GM19455 (cell line): ENCODE measurements around the gene SLC35E2B.
"Not testable (repeated sequence)": the region's sequence is repeated elsewhere in the genome, so short reads cannot be mapped to it uniquely, and the experiment has no call there.

Experiments used
- ATAC-seq: cut with Tn5 transposase; IDR thresholded peaks from one replicate; pipeline ENCODE4 v1.9.1; 2021; ENCODE audit not compliant: unreplicated experiment

SLC35E2B gene

DNA sequence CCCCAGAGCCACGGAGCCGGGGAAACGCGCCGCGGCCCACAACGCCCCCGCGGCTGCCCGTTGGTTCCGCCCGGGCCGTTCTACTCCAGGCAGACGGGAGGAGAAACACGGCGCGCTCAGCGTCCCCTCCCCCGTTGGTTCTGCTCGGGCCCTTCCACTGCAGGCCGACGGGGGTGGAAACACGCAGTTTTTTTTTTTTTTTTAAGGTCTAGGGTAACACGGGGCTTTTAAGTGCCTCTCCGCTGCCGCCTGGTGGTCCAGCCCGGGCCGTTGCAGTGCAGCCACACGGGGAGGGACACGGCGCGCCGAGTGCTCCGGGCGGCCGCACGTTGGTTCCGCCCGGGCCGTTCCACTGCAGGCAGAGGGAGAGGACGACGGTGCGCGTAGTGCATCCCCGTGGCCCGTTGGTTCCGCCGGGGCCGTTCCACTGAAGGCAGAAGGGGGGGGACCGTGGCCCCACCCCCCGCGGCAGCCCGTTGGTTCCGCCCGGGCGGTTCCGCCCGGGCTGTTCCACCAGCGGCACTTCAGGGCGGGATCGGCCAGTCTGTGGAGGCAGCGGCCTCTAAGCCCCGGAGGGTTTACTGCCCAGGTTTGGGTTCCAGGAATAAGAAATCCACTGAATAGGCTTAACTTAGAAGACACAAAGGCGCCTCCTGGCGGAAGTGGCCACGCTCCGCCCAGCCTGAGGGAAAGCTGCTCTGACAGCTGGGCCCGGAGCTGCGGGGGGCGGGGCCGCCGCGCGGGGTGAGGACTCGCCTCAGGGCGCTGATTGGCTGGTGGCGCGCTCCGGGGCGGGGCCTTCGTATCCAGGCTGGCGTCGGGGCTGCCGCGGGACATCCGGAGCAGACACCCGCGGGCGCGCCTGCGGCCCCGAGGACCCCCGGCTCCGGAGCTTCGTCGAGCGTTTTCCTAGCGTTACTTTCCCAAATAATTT, at the start of gene SLC35E2B:
SLC35E2B (minus strand) TSS at position 82 of the 934 bp plus-strand sequence. CDS start 16,096 bp downstream, outside the sequence.
- ATAC-seq = peak; percentile 81

- not testable (repeated sequence) for ATAC-seq
Observed at GRCh38 chr1:1741013-1741412, 48.4 kb upstream of the SLC35E2B start.

DNA sequence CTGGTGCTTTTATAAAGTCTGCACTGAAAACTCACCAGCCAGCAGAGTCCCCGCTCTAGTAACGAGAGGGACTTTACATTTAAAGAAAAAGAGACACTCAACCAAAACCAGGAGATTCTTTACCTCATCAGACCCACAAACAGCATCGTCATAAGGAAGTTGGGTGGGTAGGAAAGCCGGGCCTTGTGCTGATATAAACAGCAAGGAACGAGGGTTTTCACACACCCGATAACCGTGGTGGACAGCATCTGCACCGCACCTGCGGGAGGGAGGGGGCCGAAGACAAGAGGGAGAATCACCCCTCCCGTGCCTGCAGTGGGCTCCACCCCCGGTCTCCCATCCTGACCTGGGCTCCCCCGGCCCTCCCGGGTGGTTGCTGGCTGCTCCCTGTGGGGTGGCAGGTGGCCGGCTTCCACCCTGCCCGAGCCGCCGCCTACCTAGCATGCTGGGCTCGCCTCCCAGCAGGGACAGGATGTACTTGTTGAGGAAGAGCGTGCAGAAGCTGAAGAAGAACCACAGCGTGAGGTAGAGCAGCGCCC, 46.3 kb upstream of the SLC35E2B start:
- ATAC-seq = not testable (repeated sequence)

DNA sequence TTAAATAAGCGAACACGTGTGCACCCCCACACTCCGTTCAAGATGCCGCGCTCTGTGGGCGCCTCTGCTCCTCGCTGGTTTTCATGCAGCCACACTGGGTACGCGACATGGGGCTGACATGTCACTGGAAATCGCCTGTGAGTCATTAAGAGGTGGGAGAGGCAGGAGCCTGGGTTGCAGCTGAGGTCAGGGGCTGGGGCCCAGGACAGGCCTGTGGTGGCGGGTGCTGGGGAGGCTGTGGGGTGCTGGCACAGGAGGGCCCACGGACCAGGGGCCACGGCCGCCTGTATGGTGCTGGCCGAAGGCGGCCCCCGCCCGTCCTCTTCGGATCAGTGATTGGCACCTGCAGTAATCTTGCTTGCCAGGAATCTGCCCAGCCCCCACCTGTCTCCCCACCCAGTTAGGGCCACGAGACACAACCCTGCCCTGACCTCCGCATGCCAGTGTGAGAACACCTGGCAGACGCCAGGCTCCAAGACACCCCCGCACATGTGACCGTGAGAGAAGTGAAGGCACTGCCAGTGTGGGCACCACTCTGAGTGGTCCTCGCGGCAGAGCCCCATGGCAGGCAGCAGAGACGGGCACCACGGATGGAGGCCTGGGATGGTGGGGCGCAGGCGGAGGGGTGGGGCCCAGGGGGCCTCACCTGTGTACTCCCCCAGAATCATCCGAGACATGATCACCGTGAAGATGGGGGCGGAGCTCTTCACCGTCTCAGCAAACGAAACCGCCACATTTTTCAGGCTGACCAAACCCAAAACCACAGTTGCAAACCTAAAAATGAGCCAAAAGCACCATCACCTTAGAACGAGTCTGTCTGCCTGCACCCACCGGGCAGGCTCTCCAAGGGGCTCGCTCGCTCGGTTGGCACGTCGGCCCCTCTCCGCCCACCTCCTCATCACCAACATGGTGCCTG, 45.3 kb upstream of the SLC35E2B start:
- ATAC-seq = not testable (repeated sequence)

DNA sequence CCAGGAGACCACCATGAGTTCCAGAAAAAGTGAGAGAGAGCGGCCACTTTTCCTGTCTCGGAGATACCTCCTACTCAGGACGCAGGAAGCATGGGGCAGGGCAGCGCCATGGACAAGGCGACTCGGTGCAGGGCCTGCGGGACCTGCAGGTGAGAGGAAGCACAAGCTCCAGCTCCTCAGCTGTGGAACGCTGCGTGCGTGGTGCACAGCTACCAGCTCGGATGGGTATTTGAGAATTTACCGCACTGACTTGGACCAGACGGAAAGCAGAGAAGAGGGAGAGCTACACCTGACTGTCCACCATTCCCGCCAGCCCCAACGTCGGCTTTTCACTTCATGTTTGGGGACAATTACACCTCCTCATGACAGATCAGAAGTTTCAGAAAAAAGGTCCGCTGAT, 39.8 kb upstream of the SLC35E2B start:
- no peak for ATAC-seq

- no peak for ATAC-seq
Observed at GRCh38 chr1:1730870-1731269, 38.3 kb upstream of the SLC35E2B start.

- ATAC-seq = not testable (repeated sequence)
Observed at GRCh38 chr1:1730230-1730629, 37.6 kb upstream of the SLC35E2B start.

DNA sequence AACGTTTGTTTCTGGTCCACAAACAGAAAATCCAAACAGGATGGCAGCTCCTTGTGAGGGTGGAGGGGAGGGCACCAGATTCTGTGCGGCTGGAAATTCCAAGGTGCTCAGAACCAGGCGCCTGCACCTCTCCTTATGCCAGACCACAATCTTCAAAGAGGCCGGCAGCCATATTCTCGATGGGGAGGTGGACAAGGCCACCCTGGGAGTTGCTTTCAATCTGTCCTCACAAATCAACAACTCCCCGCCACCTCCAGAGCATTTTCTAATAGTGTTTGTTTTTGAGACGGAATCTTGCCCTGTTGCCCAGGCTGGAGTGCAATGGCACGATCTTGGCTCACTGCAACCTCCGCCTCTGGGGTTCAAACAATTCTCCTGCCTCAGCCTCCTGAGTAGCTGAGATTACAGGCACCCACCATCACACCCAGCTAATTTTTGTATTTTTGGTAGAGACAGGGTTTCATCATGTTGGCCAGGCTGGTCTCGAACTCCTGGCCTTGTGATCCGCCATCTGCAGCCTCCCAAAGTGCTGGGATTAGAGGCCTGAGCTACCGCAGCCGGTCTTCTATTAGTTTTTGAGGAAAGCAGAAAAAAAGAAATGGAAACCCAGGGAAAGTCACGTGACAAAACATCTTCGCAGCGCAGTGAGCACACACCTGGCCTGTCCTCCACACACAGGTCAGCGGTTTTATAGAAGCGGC, 36.7 kb upstream of the SLC35E2B start:
- ATAC-seq = not testable (repeated sequence)

DNA sequence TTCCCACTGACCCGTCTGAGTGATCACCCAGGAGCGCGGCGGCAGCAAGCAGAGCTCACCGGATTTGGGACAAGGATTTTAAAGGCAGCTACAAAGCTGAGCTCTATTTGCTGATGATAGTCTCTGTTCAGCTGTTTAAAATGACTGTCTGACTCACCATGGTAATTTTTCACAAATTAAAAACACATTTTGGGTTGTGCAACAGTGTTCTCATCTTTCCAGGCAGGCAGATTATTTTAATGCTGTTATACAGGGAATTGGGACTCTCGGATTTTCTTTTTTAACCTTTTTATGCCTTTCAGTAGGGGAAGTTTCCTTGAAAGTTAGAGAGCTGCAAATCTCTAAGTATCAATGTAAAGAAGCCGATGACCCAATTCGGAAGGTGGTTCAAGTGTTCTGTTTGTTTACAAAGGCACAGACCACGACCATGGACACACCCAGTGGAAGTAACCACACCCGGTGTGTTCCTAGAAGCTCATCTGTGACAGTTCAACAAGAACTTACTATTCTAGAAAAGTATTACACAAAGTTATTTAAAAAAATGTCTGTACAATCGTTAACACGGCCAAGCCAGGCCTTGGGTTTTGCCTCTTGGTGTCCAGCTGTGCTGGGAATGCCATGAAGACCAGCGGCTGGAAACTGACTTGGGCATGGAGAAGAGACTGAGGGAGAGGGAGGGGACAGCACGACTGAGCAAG, 35.9 kb upstream of the SLC35E2B start:
- not testable (repeated sequence) for ATAC-seq

- not testable (repeated sequence) for ATAC-seq
Observed at GRCh38 chr1:1727131-1727651, 34.6 kb upstream of the SLC35E2B start.

GRCh38 chr1:1726088-1726487, 33.5 kb upstream of the SLC35E2B start:
- not testable (repeated sequence) for ATAC-seq

- ATAC-seq = peak; percentile 88
Observed at GRCh38 chr1:1724035-1724864, 31.7 kb upstream of the SLC35E2B start, which contains the start of gene CDK11A. TSS of gene CDK11A (minus strand) at chr1:1724357. CDS start at chr1:1722818, 1,539 bp downstream.

GRCh38 chr1:1721201-1721600, 28.6 kb upstream of the SLC35E2B start:
- no peak for ATAC-seq

DNA sequence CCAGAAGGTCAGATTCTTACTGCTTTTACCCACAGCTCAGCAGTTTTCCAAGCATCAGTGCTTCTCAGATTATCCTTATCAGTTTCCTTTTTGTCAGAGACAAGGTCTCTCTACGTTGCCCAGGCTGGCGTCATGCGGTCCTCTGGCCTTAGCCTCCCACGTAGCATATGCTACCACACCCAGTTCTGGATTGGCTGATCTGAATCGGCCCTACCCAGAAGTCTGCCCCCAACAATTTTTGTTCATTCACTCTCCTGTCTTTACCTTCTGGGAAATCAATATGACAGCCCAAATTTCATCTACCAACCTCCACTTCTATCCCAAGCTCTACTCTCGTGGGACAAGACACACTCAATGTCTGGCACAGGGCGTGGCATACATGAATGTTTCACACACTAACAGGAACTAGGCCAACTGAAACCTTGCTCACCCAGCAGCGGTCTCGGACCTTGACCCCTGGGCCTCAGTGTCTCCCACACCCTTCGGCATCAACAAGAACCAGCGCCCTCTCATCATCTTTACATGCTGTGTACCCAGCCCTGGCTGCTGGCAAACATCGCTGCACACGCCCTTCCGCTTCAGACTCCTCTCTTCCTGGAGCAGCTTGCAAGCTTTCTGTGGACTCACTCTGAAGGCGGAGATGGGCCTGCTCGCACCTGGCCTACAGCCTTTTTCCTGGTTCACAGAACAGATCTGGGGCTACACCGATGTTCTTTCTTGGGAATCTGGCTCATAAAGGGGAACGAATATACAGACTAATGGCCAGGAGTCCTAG, 22.7 kb upstream of the SLC35E2B start:
- not testable (repeated sequence) for ATAC-seq

GRCh38 chr1:1707897-1708296, 15.3 kb upstream of the SLC35E2B start:
- ATAC-seq = not testable (repeated sequence)

- ATAC-seq = not testable (repeated sequence)
Observed at GRCh38 chr1:1707241-1707640, 14.6 kb upstream of the SLC35E2B start.

- not testable (repeated sequence) for ATAC-seq
Observed at GRCh38 chr1:1705623-1706022, 13.0 kb upstream of the SLC35E2B start.
